DOHH2 (cell line): Measurements from ENCODE around the gene SNRPA1.

Source experiments
- CTCF ChIP-seq: fragments of 200-600 bp; sonication (generic); IDR thresholded peaks from one replicate; pipeline ENCODE4 v1.5.1; 2014; ENCODE audit warnings: antibody characterized with exemption, mild to moderate bottlenecking, low read depth, low read length; ENCODE audit not compliant: poor library complexity, severe bottlenecking
- EZH2phosphoT487 ChIP-seq: fragments of 200-600 bp; sonication (generic); IDR thresholded peaks from 2 replicates; pipeline ENCODE4 v1.6.1; 2017; ENCODE audit warnings: borderline replicate concordance, mild to moderate bottlenecking, antibody characterized with exemption, low read length, moderate library complexity, mixed read lengths

- TF ChIP-seq CTCF (no peak), EZH2phosphoT487 (no peak)
Observed at GRCh38 chr15:101246391-101246790, 48.7 kb downstream of the SNRPA1 start.
